HTR-8/SVneo (cell line): ENCODE data around the gene CDK6.

Experiments used
- DNase-seq: peaks from one replicate; pipeline ENCODE4 v3.0.0; 2011; ENCODE audit warnings: low spot score, mixed read lengths; ENCODE audit not compliant: insufficient read length
- FAIRE-seq: peaks from 2 replicates; lab custom pipeline; 2011; peaks lifted over from hg19 to GRCh38; lab: Jason Lieb, UNC

CDK6 gene

GRCh38 chr7:92696584-92696983 lies 139.8 kb downstream of the CDK6 start:
- FAIRE-seq (no peak), DNase-seq (no peak)

- DNase-seq (peak; percentile 27), FAIRE-seq (no peak)
Measured at GRCh38 chr7:92695308-92696261, 140.8 kb downstream of the CDK6 start.

- no peak for DNase-seq
- FAIRE-seq: no peak
Measured at GRCh38 chr7:92694211-92694610, 142.2 kb downstream of the CDK6 start.

- DNase-seq (no peak), FAIRE-seq (no peak)
Measured at GRCh38 chr7:92693519-92693918, 142.9 kb downstream of the CDK6 start.

GRCh38 chr7:92691578-92691977 lies 144.8 kb downstream of the CDK6 start:
- DNase-seq: peak; percentile 25
- no peak for FAIRE-seq

- FAIRE-seq (no peak), DNase-seq (no peak)
Measured at GRCh38 chr7:92685136-92686042, 151.0 kb downstream of the CDK6 start.

GRCh38 chr7:92684274-92684673 lies 152.1 kb downstream of the CDK6 start:
- no peak for FAIRE-seq
- DNase-seq: no peak

GRCh38 chr7:92682903-92683539 lies 153.4 kb downstream of the CDK6 start:
- no peak for FAIRE-seq
- no peak for DNase-seq

GRCh38 chr7:92682330-92682729 lies 154.0 kb downstream of the CDK6 start:
- DNase-seq (no peak), FAIRE-seq (no peak)

GRCh38 chr7:92681633-92682032 lies 154.7 kb downstream of the CDK6 start:
- FAIRE-seq (no peak), DNase-seq (no peak)

GRCh38 chr7:92680442-92680841 lies 155.9 kb downstream of the CDK6 start:
- FAIRE-seq (no peak), DNase-seq (no peak)

- no peak for DNase-seq
- no peak for FAIRE-seq
Measured at GRCh38 chr7:92678291-92678920, 158.0 kb downstream of the CDK6 start.

- DNase-seq: no peak
- no peak for FAIRE-seq
Measured at GRCh38 chr7:92674379-92674778, 162.0 kb downstream of the CDK6 start.

- FAIRE-seq: no peak
- no peak for DNase-seq
Measured at GRCh38 chr7:92671505-92672169, 164.7 kb downstream of the CDK6 start.

GRCh38 chr7:92670204-92670851 lies 166.0 kb downstream of the CDK6 start:
- no peak for DNase-seq
- no peak for FAIRE-seq

GRCh38 chr7:92669616-92670165 lies 166.7 kb downstream of the CDK6 start:
- FAIRE-seq (no peak), DNase-seq (no peak)

- FAIRE-seq (no peak), DNase-seq (no peak)
Measured at GRCh38 chr7:92668564-92668963, 167.8 kb downstream of the CDK6 start.

GRCh38 chr7:92667816-92668535 lies 168.4 kb downstream of the CDK6 start:
- no peak for DNase-seq
- FAIRE-seq: no peak
